ENCODE results near the gene PDE3A.
A peak's percentile ranks its signal among the peaks of the same experiment; 100 is the strongest.

The PDE3A gene

GRCh38 chr12:20366776-20367409 is 1.4 kb upstream of the PDE3A start:
- no peak overlapping the region for H3K4me3 ChIP-seq (ENCODE audit: control insufficient read depth, low read depth, low read length)
- DNase-seq (ENCODE audit: low read depth): no peak
- no peak for TF ChIP-seq CTCF (IDR thresholded peaks at IDR 0.05; ENCODE audit: control insufficient read depth, insufficient read depth, low read depth, low read length, missing control alignments)

GRCh38 chr12:20367583-20368113 is 689 bp upstream of the PDE3A start:
- peak overlapping the region; percentile 72 for H3K4me3 ChIP-seq (ENCODE audit: control insufficient read depth, low read depth, low read length)
- no peak for TF ChIP-seq CTCF (IDR thresholded peaks at IDR 0.05; ENCODE audit: control insufficient read depth, insufficient read depth, low read depth, low read length, missing control alignments)
- DNase-seq (ENCODE audit: low read depth): no peak

- TF ChIP-seq CTCF (IDR thresholded peaks at IDR 0.05; ENCODE audit: control insufficient read depth, insufficient read depth, low read depth, low read length, missing control alignments): no peak
- H3K4me3 ChIP-seq (ENCODE audit: control insufficient read depth, low read depth, low read length): peak overlapping the region; percentile 72
- no peak for DNase-seq (ENCODE audit: low read depth)
These were observed 441 bp downstream of the PDE3A start for GRCh38 chr12:20368651-20369304.

GRCh38 chr12:20369305-20370013 is 1.1 kb downstream of the PDE3A start:
- no peak for DNase-seq (ENCODE audit: low read depth)
- peak overlapping the region; percentile 72 for H3K4me3 ChIP-seq (ENCODE audit: control insufficient read depth, low read depth, low read length)
- no peak for TF ChIP-seq CTCF (IDR thresholded peaks at IDR 0.05; ENCODE audit: control insufficient read depth, insufficient read depth, low read depth, low read length, missing control alignments)

GRCh38 chr12:20370014-20370386 is 1.7 kb downstream of the PDE3A start:
- DNase-seq (ENCODE audit: low read depth): no peak
- peak overlapping the region; percentile 72 for H3K4me3 ChIP-seq (ENCODE audit: control insufficient read depth, low read depth, low read length)

More at GRCh38 chr12:20370014-20370386, 1.7 kb downstream of the PDE3A start:
- no peak for TF ChIP-seq CTCF (IDR thresholded peaks at IDR 0.05; ENCODE audit: control insufficient read depth, insufficient read depth, low read depth, low read length, missing control alignments)
